Adrenal gland (tissue), 5 donors: ENCODE measurements around the gene TMEM145.

ENCODE experiments used
- POLR2A ChIP-seq, 2 donors: fragments of 450-650 bp; IDR thresholded peaks; one replicate each; pipeline ENCODE4 v1.6.1; 2017; ENCODE audit warnings: antibody characterized with exemption in 2 of 2, mild to moderate bottlenecking in 2 of 2, moderate library complexity in 1 of 2
- TF ChIP-seq, protein P1 (sequence below), 6 experiments: fragments of 450-650 bp in 4 of 6; fragments of 200-600 bp in 2 of 6; sonication (generic) in 1 of 6; IDR thresholded peaks; 1 replicate in 5 of 6; 2 replicates in 1 of 6; pipeline versions ENCODE4 v1.5.1 to v1.8.0; 2016 to 2021; ENCODE audit warnings: antibody characterized with exemption in 6 of 6, mild to moderate bottlenecking in 2 of 6, moderate library complexity in 1 of 6
- donor health status: DM: no; HTN: no; CAD: no.

DNA sequence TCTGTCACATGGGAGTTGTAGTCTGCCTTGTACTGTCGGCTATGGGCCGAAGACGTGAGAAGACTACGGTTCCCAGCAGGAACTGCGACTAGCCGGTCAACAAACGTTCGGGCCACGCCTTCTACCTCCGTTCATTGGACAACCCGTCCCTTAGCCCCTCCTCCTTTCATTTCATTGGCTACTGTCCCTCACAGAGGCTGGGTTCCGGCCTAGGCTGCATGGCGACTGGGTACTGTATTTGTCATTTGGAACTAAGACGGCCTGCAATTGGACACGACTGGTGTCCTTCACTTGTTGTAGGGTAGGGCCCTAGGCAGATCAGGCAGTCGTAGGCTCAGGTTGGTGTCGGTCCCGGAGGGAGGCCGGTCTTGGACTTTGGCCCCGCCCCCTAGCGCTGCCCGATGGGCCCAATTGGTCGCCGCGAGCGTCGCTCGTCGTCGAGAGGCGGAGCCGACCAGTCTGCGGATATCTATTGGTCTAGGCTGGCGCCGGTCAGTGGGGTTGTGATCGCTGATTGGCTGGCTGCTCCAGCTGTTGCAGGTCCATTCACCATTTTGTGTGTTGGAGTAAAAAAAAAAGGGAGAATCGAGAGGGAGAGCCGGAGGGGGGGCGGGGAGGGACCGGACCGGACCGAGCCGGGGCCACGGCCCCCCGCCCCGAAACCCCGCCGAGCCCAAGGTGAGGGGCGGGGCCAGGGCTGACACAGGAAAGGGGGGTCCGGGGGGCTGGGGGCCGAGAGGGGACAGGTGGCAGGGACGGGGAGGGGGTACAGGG, 44.2 kb upstream of the TMEM145 start, which contains the start of gene CIC:
- TF ChIP-seq, protein P1, sequence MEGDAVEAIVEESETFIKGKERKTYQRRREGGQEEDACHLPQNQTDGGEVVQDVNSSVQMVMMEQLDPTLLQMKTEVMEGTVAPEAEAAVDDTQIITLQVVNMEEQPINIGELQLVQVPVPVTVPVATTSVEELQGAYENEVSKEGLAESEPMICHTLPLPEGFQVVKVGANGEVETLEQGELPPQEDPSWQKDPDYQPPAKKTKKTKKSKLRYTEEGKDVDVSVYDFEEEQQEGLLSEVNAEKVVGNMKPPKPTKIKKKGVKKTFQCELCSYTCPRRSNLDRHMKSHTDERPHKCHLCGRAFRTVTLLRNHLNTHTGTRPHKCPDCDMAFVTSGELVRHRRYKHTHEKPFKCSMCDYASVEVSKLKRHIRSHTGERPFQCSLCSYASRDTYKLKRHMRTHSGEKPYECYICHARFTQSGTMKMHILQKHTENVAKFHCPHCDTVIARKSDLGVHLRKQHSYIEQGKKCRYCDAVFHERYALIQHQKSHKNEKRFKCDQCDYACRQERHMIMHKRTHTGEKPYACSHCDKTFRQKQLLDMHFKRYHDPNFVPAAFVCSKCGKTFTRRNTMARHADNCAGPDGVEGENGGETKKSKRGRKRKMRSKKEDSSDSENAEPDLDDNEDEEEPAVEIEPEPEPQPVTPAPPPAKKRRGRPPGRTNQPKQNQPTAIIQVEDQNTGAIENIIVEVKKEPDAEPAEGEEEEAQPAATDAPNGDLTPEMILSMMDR (IDR thresholded peaks at IDR 0.05): no peak
- no peak for TF ChIP-seq POLR2A (IDR thresholded peaks at IDR 0.05)
